ENCODE data around the gene AAK1.
"Not testable (repeated sequence)": the region's sequence is repeated elsewhere in the genome, so short reads cannot be mapped to it uniquely, and the experiment has no call there.

The AAK1 gene

DNA sequence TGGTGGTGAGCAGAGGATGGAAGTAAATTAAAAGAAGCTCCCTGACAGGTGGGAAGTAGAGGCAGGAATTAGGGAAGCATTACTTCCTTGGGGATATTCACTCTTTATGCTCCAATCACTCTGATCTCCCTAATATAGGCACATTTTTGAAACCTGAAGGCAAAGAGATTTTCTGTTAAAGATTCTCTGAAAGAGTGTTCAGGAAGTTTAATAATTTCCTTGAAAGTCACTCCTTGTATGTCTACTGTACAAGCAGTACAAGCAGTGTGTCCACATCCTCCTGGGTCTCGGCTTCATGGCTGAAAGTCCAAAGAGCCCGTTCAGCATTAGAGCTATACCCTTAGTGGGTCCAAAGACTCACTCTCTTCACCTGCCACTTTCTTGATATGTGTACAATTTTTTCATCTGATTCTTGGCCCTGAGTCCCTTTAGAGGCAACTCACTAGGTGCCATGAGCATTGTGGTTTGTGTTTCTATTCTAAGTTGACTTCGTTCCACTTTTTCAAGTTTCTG is 60.2 kb downstream of the AAK1 start:
- no peak for DNase-seq
- intact Hi-C loops (cut with DNase I): no loop called here

- DNase-seq: no peak
- intact Hi-C loops (cut with DNase I): no loop called here
Measured at GRCh38 chr2:69582582-69583176, 60.9 kb downstream of the AAK1 start.

DNA sequence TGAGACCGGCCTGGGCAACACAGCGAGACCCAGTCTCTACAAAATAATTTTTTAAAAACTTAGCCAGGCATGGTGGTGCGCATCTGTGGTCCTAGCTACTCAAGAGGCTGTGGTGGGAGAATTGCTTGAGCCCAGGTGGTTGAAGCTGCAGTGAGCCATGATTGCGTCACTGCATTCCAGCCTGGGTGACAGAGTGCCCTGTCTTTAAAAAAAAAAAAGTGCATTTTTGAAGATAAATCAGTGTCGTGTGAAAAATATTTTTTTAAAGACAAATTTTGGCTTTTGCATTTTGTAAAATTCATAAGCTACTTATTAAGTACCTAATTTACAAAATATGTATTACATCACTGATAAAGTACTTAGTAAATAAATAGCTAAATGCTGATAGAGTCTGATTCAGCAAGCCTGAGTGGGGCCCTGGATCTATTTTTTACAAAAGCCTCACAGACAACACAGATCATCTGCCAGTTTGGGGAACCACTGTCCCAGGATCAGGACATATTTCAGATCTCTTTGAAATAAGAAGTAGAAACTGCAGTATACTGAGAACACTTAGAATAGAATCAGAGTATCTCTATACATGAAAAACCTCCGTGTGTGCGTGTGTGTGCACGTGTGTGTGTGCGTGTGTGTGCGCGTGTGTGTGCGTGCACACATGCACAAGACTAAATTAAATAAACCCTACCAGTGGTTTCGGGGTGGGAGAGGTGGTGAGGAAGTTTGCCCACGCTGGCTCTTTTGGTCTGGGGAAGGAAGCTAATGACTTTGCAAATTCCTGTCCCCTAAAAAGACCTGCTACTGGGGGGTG is 61.6 kb downstream of the AAK1 start:
- intact Hi-C loops (cut with DNase I): no loop called here
- no peak for DNase-seq

GRCh38 chr2:69580486-69580885 is 63.1 kb downstream of the AAK1 start:
- intact Hi-C loops (cut with DNase I): no loop called here
- no peak for DNase-seq

- no peak for DNase-seq
- intact Hi-C loops (cut with DNase I): no loop called here
Measured at GRCh38 chr2:69579536-69579935, 64.0 kb downstream of the AAK1 start.

DNA sequence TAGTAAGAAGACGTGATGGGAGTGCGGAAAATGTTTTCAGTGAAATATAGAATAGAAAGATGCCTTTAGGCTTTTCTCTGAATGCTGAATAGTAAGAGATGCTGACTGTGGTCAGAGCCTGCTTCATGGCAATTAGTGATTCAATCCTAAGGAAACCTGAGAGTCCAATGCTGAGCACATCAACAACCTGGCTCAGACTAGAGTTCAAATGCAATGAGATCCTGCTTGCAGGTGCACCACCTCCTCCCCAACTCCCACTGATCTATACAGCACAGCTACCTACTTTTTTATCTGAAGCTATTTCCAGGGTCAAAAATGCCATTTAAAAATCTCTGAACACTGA is 65.4 kb downstream of the AAK1 start:
- peak in 4 of 42 donors; percentile 36 to 59 (median 42) for DNase-seq

GRCh38 chr2:69577467-69578197 is 65.9 kb downstream of the AAK1 start:
- intact Hi-C loops (cut with DNase I): no loop called here
- no peak for DNase-seq

More for the DNA sequence above, 65.4 kb downstream of the AAK1 start:
- intact Hi-C loops (cut with DNase I): no loop called here

DNA sequence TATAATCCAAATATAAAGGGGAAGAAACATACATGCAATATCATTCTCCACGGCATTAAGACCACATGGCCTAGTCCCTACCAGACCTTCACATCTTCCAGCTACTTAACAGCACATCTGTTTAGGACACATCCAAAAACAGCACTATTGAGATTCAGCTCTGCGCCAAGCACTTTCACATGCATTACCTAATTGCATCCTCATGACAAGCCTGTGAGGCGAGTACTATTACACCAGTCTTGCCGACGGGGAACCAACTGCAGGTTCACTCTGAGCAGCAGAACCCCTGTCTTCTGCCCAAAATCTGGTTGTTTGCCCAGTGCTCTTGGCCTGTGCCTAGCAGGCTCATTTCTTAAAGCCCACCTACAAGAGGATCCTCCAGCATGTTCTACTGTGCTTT is 66.7 kb downstream of the AAK1 start:
- intact Hi-C loops (cut with DNase I): no loop called here
- DNase-seq: no peak

DNA sequence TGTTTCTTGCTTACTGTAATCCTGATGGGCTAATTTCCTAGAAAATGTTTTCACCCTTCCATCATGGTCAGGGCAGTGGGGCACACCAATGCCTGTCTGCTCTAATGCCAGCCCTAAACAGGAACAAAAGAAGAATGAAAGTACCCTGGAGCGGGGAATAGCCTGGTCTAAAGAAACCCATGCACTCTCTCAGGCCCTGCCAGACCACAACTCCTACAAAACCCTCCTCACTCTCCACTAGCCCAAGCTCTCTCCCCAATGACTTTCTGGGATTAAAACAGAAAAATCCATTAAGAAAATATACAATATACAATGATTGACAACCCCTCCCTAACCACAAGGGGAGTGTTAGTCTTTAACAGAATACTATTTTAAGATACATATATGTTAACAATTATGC is 67.6 kb downstream of the AAK1 start:
- intact Hi-C loops (cut with DNase I): no loop called here
- no peak for DNase-seq

- DNase-seq; intact Hi-C loops (cut with DNase I): not testable (repeated sequence)
Measured at GRCh38 chr2:69575371-69575770, 68.2 kb downstream of the AAK1 start.

- DNase-seq: no peak
- intact Hi-C loops (cut with DNase I): no loop called here
Measured at GRCh38 chr2:69572641-69573040, 70.9 kb downstream of the AAK1 start.

DNA sequence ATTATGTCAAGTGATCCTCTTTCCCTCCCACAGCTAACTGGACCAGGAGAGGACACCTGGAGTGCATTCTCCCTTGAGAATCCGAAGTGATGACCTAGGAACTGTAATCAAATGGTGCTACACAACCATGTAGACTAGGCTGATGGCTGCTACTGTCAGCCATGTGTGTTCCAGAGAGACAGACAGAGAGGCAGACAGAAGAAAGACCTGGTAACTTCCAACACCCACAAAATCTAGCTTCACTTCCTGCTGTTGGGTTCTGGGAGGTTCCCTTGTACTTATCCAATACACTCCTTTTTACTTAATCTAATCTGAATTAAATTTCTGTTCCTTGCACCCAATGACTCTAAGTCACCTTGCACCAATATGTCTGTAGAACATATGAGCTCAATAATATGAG is 72.3 kb downstream of the AAK1 start:
- no peak for DNase-seq
- intact Hi-C loops (cut with DNase I): no loop called here

DNA sequence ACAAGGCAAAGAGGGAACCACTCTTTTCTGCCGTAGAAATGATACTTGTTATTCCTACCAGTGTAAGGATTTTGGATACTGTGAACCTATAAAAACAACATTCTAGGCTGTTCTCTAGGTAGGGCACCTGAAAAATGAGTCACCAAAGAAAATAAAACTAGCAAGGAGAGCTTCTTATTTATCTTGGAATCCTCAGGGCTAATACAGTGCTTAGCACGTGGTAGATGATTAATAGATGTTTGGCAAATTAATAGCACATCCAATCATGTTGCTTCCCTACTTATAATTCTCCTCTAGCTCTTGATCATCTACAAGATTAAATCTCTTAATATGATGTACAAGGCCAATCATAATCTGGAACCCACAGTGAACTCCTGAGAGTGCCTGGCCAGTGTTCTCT is 73.1 kb downstream of the AAK1 start:
- intact Hi-C loops (cut with DNase I): no loop called here

GRCh38 chr2:69567909-69568300 is 75.6 kb downstream of the AAK1 start:
- DNase-seq: no peak
- intact Hi-C loops (cut with DNase I): loop anchor here (10.0 kb wide), 2 partner anchors 77 to 147 kb away; partner anchors contain the start of gene AAK1

More for the DNA sequence above, 73.1 kb downstream of the AAK1 start:
- no peak for DNase-seq

GRCh38 chr2:69567157-69567908 is 76.2 kb downstream of the AAK1 start:
- intact Hi-C loops (cut with DNase I): loop anchor here (10.0 kb wide), 2 partner anchors 77 to 147 kb away; partner anchors contain the start of gene AAK1

GRCh38 chr2:69566669-69567068 is 76.9 kb downstream of the AAK1 start:
- no peak for DNase-seq
- intact Hi-C loops (cut with DNase I): loop anchor here (10.0 kb wide), 2 partner anchors 78 to 148 kb away; partner anchors contain the start of gene AAK1

More at GRCh38 chr2:69567157-69567908, 76.2 kb downstream of the AAK1 start:
- no peak for DNase-seq

DNA sequence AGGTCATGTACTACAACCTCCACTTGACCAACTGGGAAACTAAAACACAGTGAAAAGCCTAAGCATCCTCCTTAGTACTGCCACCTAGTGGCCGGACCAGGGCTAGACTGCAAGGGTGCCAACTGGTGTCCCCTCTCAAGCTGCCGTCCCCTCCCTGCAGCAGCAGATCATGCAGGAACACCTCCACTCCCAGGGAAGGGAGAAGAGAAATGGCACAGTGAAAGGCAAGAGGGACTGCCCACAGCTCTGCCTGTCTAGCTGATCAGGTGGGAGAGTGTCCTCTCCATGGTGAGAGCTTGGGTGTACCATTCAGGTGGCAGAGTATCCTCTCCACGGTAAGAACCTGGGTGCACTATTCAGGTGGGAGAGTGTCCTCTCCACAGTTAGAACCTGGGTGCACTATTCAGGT is 78.1 kb downstream of the AAK1 start:
- intact Hi-C loops (cut with DNase I): loop anchor here (10.0 kb wide), 2 partner anchors 79 to 149 kb away; partner anchors contain the start of gene AAK1
- DNase-seq: peak in 41 of 42 donors; percentile 44 to 91 (median 72)

- peak in 7 of 42 donors; percentile 15 to 53 (median 31) for DNase-seq
- intact Hi-C loops (cut with DNase I): loop anchor here (10.0 kb wide), 2 partner anchors 80 to 150 kb away; partner anchors contain the start of gene AAK1
Measured at GRCh38 chr2:69564604-69565003, 78.9 kb downstream of the AAK1 start.

DNA sequence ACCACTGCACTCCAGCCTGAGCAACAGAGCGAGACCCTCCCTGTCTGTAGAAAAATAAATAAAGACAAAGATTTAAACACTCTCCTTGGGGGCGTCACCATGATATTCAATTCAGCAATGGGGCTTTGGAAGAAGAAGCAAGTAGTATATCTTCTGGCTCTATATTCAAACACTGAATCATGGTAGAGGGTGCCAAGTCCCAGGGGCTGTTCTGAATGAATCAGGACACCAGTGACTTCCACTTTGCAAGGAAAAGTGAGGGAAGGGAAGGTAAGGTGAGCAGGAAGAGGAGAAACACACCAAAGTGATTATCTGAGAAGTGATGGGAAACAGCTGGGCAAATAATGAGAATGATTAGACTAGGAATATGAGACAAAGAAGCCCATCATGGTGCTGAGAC is 80.5 kb downstream of the AAK1 start:
- DNase-seq: no peak
- intact Hi-C loops (cut with DNase I): loop anchor here (10.0 kb wide), 2 partner anchors 82 to 152 kb away; partner anchors contain the start of gene AAK1

Measured in head of caudate nucleus (tissue), 42 donors.